ENCODE results near the gene TPCN2. TPM values are rescaled to one million over a fixed set of nuclear protein-coding genes. Genes with fewer than 3 reads are reported as not detected.

The TPCN2 gene
- total RNA-seq, 1 experiment from 2014 or later, result 15.2 TPM

GRCh38 chr11:69122630-69123431 is 74.1 kb downstream of the TPCN2 start (continued):
- TF ChIP-seq CTCF (IDR thresholded peaks at IDR 0.05 in 2 of 3, conservative IDR thresholded peaks at IDR 0.05 in 1 of 3; ENCODE audit: borderline replicate concordance in 1 of 3, insufficient read depth in 1 of 3, low read depth in 2 of 3, low read length in 2 of 3), result no peak
- no peak for TF ChIP-seq REST (IDR thresholded peaks at IDR 0.05; ENCODE audit: low read depth)
- TF ChIP-seq JUND (IDR thresholded peaks at IDR 0.05), result peak; percentile 95
- TF ChIP-seq SIN3A (IDR thresholded peaks at IDR 0.05; ENCODE audit: low read depth), result no peak; the same call in 1 of the 2 replicates
- TF ChIP-seq SP1 (IDR thresholded peaks at IDR 0.05; ENCODE audit: low read depth), result peak; percentile 90
- peak; percentile 52; the same call in 1 of the 2 replicates for TF ChIP-seq CBX3 (IDR thresholded peaks at IDR 0.05; ENCODE audit: low read depth)
- TF ChIP-seq YY1 (IDR thresholded peaks at IDR 0.05; ENCODE audit: extremely low read depth, insufficient replicate concordance, low read depth, low read length), result no peak
- no peak for TF ChIP-seq POLR2A (IDR thresholded peaks at IDR 0.05; ENCODE audit: borderline replicate concordance, extremely low read depth, insufficient read depth, insufficient read length)
- TF ChIP-seq ZFX (IDR thresholded peaks at IDR 0.05), result no peak
- no peak for TF ChIP-seq RAD21 (IDR thresholded peaks at IDR 0.05; ENCODE audit: low read depth)
- no peak for TF ChIP-seq EZH2phosphoT487 (IDR thresholded peaks at IDR 0.05; ENCODE audit: borderline replicate concordance)
- peak; percentile 79 for TF ChIP-seq TCF7L2 (IDR thresholded peaks at IDR 0.05; ENCODE audit: borderline replicate concordance, extremely low read depth, insufficient read depth, insufficient read length)
